ENCODE data around the gene SLC9A8. TPM values are rescaled to one million over a fixed set of nuclear protein-coding genes. Genes with fewer than 3 reads are reported as not detected.

SLC9A8 gene
- polyA plus RNA-seq, 3 donors: 5.1 to 8.6 (median 7.0) TPM

DNA sequence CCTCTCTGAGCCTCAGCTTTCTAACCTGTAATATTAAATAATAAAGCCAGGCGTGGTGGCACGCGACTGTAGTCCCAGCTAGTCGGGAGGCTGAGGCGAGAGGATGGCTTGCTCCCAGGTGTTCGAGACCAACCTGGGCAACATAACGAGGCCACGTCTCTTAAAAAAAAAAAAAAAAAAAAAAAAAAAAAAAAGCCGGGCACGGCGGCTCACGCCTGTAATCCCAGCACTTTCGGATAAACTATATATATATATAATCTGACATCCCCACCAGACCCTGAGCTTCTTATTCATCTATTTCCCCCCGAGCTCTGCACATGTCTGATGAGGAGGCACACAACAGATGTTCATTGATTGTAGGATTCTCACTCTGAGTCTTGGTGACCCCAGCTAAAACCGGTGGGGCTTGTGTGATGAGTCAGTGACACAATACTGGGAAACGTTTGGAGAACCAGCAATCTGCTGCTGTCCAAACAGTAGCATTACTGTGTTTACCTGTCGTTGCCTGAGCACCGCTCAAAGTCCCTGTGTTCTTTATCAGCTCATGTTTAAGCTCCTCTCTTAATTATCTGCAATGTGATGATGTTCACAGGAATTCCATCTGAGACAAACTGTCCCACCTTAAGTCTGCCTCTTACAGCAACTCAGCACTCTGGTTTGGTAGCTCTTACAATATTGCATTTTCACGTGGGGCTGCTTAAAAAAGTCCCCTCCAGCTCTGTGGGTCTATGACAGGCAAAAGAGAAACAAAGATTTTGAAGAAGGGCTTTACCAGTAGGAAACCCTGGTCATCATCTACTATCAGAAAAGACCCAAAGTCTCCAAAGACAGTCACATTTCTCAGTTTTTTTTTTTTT is 103.7 kb downstream of the SLC9A8 start:
- WGBS, 3 donors: 10 to 54% (median 51%) methylated on average over 19 of the region's 19 CpGs
- H3K27ac ChIP-seq (ENCODE audit: low read depth, low read length): peak overlapping the region; percentile 99

DNA sequence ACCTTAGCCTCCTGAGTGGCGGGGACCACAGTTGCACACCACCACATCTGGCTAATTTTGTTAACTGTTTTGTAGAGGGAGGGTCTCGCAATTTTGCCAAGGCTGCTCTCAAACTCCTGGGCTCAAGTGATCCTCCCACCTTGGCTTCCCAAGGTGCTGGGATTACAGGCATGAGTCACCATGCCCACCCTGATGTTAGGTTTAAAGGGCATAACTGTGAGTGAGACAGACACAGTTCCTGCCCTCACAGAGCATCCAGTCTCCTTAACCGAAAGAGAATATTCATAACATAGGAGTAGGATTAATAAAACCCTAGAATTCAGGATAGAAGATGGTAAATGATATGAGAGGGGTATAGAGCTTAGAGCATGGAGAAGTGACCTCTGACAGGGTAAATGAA is 105.8 kb downstream of the SLC9A8 start:
- WGBS, 3 donors: 90 to 95% (median 93%) methylated on average over 3 of the region's 3 CpGs
- no peak overlapping the region for H3K27ac ChIP-seq (ENCODE audit: low read depth, low read length)

DNA sequence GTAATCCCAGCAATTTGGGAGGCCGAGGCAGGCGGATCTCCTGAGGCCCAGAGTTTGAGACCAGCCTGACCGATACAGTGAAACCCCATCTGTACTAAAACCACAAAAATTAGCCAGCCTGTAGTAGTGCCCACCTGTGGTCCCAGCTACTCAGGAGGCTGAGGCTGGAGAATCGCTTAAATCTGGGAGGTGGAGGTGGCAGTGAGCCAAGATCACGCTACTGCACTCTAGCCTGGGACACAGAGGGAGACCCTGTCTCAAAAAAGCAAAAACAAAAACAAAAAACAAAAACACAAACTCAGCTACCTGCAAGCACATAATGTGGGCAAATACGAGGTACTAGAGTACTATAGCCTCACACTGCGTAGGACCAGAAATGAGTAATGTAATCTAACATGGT is 106.4 kb downstream of the SLC9A8 start:
- no peak overlapping the region for H3K27ac ChIP-seq (ENCODE audit: low read depth, low read length)
- 66 to 77% (median 75%) methylated on average over 7 of the region's 7 CpGs for WGBS, 3 donors

DNA sequence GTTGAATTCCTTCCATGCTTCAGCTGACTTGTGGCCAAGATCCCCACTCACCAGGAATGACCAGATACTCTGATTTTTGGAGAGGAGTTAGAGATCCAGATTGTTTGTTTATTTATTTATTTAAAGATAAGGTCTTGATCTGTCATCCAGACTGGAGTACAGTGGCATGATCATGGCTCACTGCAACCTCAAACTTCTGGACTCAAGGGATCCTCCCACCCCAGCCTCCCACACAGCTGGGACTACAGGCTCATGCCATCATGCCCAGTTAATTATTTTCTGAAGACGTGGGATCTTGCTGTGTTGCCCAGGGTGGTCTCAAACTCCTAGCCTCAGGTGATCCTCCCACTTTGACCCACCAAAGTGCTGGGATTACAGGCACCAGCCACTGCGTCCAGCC is 106.8 kb downstream of the SLC9A8 start:
- no peak overlapping the region for H3K27ac ChIP-seq (ENCODE audit: low read depth, low read length)
- 77 to 89% (median 84%) methylated on average over 2 of the region's 2 CpGs for WGBS, 3 donors

DNA sequence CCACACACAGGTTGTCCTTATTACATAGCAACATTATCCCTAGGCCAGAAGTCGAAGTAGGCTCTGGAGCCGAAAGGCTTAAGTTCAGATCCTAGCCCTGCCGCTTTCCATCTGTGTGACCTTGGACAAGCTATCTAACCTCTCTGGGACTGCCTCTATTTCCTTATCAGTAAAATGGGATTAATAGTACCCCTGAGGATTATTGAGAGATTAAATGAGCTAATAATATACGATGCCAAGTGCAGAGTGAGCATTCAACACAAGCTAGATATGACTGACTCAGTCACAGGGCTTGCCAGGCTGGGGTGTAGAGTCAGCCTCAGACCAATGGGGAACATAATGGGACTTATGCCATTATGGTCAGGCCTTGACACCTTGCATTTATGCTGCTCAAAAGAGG is 111.6 kb downstream of the SLC9A8 start:
- WGBS, 3 donors: 68 to 77% (median 70%) methylated on average over 4 of the region's 4 CpGs

DNA sequence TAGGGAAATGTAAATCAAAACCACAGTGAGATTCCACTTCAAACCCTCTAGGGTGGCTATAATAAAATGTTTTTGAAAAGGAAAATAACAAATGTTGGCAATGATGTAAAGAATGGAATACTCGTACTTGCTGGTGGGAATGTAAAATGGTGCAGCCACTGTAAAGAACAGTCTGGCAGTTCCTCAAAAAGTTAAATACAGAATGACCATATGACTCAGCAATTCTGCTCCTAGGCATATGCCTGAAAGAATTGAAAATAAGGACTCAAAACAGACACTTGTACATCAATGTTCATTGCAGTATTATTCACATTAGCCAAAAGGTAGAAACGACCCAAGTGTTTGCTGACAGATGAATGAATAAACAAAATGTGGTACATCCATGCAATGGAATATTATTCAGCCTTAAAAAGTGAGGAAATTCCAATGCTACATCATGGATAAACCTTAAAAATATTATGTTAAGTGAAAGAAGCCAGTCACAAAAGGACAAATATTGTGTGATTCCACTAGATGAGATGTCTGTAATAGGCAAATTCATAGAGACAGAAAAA is 113.3 kb downstream of the SLC9A8 start:
- no peak overlapping the region for H3K27ac ChIP-seq (ENCODE audit: low read depth, low read length)
- 70 to 77% (median 71%) methylated on average over 2 of the region's 2 CpGs for WGBS, 3 donors

More for the DNA sequence above, 111.6 kb downstream of the SLC9A8 start:
- H3K27ac ChIP-seq (ENCODE audit: low read depth, low read length): no peak overlapping the region

DNA sequence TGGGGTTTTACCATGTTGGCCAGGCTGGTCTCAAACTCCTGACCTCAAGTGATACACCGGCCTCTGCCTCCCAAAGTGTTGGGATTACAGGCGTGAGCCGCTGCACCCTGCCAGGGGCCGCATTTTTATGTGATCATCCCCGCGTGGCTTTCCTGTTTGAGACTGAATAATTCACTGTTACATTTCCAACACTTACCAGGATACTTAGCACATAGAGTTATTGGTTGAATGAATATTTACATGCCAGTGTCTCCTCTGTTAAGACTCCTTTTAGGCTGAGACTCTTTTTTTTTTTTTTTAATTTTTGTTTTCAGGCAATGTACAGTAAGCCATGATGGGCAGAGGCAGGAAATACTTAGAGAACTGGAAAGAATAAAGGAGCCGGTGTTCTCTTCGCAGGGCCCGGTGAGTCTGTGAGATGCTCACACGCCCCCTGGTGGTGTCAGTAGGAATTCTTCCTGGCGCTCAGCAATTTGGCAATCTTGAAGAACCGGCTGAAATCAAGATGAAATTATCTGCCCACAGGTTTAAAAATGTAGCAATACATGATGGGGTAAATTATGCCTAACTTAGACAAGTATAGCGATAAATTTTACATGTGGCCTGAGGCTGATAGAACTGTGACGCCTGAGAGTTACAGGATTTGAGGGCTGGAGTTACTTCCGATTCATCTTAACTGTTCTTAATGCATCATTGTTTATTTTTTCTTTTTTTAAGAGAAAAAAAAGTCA is 115.9 kb downstream of the SLC9A8 start:
- H3K27ac ChIP-seq (ENCODE audit: low read depth, low read length): no peak overlapping the region
- WGBS, 3 donors: 12 to 14% (median 12%) methylated on average over 15 of the region's 15 CpGs

DNA sequence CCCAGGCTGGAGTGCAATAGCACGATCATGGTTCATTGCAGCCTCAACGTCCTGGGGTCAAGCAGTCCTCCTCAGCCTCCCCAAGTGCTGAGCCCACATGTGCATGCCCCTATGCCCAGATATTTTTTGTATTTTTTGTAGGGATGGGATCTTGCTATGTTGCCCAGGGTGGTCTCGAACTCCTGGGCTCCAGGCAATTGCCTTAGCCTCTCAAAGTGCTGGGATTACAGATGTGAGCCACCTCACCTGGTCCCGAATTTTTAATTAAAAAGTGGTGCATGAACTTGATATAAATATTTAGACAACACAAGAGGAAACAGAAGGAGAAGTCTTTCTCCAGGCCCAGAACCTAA is 116.5 kb downstream of the SLC9A8 start:
- WGBS, 3 donors: 31 to 43% (median 36%) methylated on average over 4 of the region's 4 CpGs
- H3K27ac ChIP-seq (ENCODE audit: low read depth, low read length): no peak overlapping the region

DNA sequence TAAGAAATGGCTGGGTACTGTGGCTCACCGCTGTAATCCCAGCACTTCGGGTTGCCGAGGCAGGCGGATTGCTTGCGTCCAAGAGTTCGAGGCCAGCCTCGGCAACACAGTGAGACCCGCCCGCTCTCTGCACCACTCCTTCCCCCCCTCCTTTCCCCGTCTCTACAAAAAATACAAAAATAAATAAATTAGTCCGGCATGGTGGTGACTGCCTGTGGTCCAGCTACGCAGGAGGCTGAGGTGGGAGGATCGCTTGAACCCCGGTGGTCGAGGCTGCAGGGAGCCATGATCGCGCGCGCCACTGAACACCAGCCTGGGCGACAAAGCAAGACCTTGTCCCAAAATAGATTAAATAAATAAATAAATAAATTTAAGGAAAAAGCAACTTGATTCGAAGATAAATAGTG is 123.1 kb downstream of the SLC9A8 start:
- no peak overlapping the region for H3K27ac ChIP-seq (ENCODE audit: low read depth, low read length)
- 17 to 46% (median 37%) methylated on average over 21 of the region's 21 CpGs for WGBS, 3 donors

DNA sequence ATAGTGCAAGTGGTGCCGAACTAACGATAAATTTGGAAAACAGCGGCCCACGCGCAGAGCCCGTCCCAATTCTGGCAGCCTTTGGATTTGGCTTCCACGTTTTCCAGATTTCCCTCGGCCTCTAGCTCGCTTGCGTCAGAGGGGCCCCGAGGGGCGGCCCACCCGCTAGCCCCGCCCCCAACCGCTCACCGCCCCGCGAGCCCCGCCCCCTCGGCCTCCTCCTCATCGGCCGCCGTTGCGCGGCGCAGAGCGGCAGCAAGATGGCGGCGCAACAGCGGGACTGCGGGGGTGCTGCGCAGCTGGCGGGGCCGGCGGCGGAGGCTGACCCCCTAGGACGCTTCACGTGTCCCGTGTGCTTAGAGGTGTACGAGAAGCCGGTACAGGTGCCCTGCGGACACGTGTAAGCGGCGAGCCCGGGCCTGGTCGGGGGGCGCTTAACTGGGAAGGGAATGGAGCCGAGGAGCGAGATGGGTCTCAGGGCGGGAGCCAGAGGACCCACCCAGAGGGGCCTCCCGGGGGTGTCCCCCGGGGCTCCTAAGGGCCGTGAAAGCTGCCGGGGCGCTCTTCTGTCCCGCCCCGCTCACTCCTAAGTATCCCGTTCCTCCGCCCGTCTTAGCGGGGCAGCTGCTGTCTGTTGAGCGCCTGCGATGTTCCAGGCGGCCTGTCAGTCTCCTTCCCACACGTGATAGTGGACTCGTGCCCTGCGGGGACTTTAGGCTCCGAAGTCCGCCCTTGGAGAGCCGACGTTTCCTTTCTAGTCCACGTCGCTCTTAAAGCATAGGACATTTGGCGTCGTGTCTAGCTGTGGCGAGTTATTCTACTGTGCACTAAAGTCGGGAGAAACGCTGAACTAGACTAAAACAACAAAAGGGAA is 123.8 kb downstream of the SLC9A8 start, which contains the start of gene RNF114:
TSS of gene RNF114 (plus strand) at position 245 of the 874 bp plus-strand sequence. CDS start at position 261, 16 bp downstream.
- peak within 1 kb of the TSS; percentile 5 for H3K27ac ChIP-seq (ENCODE audit: low read depth, low read length)
- 0 to 1% (median 0%) methylated on average over 76 to 79 of the region's 79 CpGs for WGBS, 3 donors

DNA sequence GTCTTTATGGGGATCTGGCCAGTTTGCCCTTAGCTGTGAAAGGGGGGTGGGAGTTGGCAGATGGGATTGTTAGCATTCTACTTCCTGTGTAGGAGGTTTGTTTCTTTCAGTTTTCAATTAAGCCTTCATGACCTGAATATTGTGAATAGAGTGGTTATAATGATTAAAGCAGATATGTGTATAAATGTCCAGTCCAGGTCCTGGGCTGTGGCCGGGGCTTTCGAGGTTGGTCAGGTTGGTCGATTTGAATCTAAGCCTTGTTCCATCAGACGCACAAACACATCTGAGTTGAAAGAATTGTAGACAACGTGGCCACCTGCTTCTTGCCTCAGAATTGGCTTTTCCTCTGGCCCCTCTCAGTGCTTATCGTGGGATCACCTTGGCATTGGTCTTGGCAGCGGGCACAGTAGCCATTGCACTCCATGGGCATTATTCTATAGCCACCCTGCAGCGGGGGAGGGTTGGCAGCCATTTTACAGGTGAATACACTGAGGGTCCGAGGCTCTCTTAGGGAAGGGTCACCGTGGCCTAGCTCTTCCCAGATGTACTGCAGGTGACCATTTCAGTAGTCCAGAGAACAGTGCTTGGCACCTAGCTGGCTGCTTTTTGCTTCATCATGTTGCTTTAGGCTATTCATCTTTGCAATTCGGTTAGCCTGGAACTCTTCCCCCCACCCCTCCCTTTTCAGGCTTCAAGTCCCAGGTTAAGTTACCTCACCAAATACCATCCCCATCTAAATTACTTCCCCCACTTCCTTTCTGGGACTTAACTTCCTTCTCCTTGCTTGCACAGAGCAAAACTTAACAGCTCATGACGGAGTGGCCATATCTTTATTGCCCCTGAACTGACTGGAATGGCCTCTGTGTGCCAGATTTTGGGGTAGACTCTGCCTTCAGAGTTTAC is 124.7 kb downstream of the SLC9A8 start:
- H3K27ac ChIP-seq (ENCODE audit: low read depth, low read length): peak overlapping the region; percentile 5
- WGBS, 3 donors: 10 to 14% (median 13%) methylated on average over 12 of the region's 12 CpGs

DNA sequence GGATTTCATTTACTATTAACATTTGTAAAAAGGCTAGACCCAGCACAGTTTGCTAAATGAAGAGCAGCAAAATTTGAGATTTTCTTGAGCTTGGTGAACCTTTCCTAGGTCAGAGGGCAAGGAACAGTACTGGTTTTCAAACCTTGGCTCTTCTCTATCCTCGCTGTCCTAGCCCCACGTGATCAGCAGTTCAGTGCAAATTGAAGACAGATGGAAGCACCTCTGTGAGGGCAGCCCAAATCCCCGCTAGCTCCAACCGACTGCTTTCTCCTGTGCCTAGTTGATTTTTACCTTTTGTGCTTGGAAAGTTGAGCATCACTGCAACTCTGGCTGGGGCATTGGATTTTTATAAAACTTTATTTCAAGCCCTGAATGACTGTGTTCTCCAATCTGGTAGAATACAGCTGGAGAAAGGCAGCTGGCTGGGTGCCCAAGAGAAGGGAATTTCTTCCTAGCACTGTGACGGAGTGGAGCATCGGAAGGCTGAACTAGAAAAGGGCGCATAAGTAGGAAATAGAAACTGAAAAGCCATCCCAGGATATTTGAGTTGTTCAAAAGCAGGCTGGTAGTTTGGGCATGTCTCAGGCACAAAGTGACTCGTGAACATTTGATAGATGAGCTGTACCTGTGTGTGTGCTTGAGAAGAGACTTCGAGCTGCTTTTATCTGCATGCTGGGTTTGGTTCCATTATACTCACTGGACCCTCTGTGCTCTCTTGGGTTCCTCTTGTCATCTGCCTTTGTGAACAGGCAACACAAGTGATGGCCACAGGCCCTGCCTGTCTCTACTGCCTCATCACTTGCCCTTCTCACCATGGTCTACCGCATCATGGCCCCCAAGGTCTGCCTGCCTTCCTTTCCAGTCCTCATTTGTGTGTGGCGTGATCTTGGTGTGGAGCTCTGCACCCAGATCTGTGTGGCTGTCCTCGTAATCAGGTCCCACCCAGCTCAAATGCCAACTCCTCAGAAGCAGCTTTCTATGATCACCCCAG is 125.8 kb downstream of the SLC9A8 start:
- WGBS, 3 donors: 52 to 65% (median 60%) methylated on average over 12 of the region's 12 CpGs
- no peak overlapping the region for H3K27ac ChIP-seq (ENCODE audit: low read depth, low read length)

DNA sequence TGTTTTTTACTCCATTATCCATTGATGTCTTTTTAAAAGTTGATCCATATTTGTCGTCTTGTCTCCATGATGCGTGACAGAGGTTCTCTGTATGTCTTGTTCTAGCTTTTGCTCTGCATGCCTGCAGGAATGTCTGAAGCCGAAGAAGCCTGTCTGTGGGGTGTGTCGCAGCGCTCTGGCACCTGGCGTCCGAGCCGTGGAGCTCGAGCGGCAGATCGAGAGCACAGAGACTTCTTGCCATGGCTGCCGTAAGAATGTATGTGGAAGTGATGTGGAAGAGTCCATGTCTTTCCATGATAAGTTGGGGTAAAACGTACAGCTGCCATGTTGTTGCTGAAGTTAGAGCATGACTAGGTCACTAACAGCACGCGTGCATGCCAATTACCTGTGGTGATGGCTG is 128.8 kb downstream of the SLC9A8 start:
- H3K27ac ChIP-seq (ENCODE audit: low read depth, low read length): no peak overlapping the region
- 93 to 95% (median 94%) methylated on average over 15 of the region's 15 CpGs for WGBS, 3 donors

Data from adipose tissue (tissue), 3 donors.